ENCODE measurements around the gene TOP1. TPM values are rescaled to one million over a fixed set of nuclear protein-coding genes. Genes with fewer than 3 reads are reported as not detected.
"Not testable (repeated sequence)": the region's sequence is repeated elsewhere in the genome, so short reads cannot be mapped to it uniquely, and the experiment has no call there.

TOP1 gene
- total RNA-seq, 2 experiments from 2014 or later, result 91.7 to 92.6 TPM

GRCh38 chr20:40992349-40993113 is 36.1 kb upstream of the TOP1 start:
- no peaks in the 10 kb centered on the region for H3K9me3 Mint-ChIP-seq
- peaks cover 14% of the 10 kb centered on the region for H3K4me1 Mint-ChIP-seq (ENCODE audit: low read depth)
- no peak overlapping the region for H3K27ac Mint-ChIP-seq
- DNase-seq, result no peak
- intact Hi-C loops (cut with micrococcal nuclease), result loop anchor here (5.0 kb wide), 1 partner anchor 350 kb away; the partner anchor contains the start of gene LPIN3
- no peak overlapping the region for H3K4me3 Mint-ChIP-seq
- H3K36me3 Mint-ChIP-seq (ENCODE audit: low read depth), result no peaks in the 10 kb centered on the region
- no peaks in the 10 kb centered on the region for H3K27me3 Mint-ChIP-seq (ENCODE audit: low read depth)
- CTCF ChIA-PET, result interaction anchor here (0.5 to 12.4 kb wide), 17 partner anchors 10 to 376 kb away, joined by 3 to 229 read pairs (median 9); no protein-coding TSS in a partner anchor

GRCh38 chr20:40993794-40994540 is 34.7 kb upstream of the TOP1 start:
- intact Hi-C loops (cut with micrococcal nuclease), result loop anchor here (5.0 kb wide), 1 partner anchor 348 kb away; the partner anchor contains the start of gene LPIN3
- H3K27ac Mint-ChIP-seq, result no peak overlapping the region

GRCh38 chr20:40996326-40996725 is 32.3 kb upstream of the TOP1 start:
- H3K9me3 Mint-ChIP-seq, result no peaks in the 10 kb centered on the region
- no peaks in the 10 kb centered on the region for H3K36me3 Mint-ChIP-seq (ENCODE audit: low read depth)
- DNase-seq, result no peak
- H3K4me1 Mint-ChIP-seq (ENCODE audit: low read depth), result peaks cover 5% of the 10 kb centered on the region
- intact Hi-C loops (cut with micrococcal nuclease), result no loop called here
- no peak overlapping the region for H3K27ac Mint-ChIP-seq
- no peak overlapping the region for H3K4me3 Mint-ChIP-seq
- CTCF ChIA-PET, result interaction anchor here (0.6 kb wide), 1 partner anchor 161 kb away, joined by 4 read pairs; no protein-coding TSS in a partner anchor
- H3K27me3 Mint-ChIP-seq (ENCODE audit: low read depth), result no peaks in the 10 kb centered on the region

More at GRCh38 chr20:40993794-40994540, 34.7 kb upstream of the TOP1 start:
- no peaks in the 10 kb centered on the region for H3K27me3 Mint-ChIP-seq (ENCODE audit: low read depth)
- DNase-seq, result no peak
- H3K4me1 Mint-ChIP-seq (ENCODE audit: low read depth), result peaks cover 14% of the 10 kb centered on the region
- H3K4me3 Mint-ChIP-seq, result no peak overlapping the region
- H3K9me3 Mint-ChIP-seq, result no peaks in the 10 kb centered on the region
- CTCF ChIA-PET, result interaction anchor here (0.7 to 12.4 kb wide), 6 partner anchors 12 to 100 kb away, joined by 3 to 229 read pairs (median 4); no protein-coding TSS in a partner anchor
- H3K36me3 Mint-ChIP-seq (ENCODE audit: low read depth), result no peaks in the 10 kb centered on the region

- no peak for DNase-seq
- no peaks in the 10 kb centered on the region for H3K27me3 Mint-ChIP-seq (ENCODE audit: low read depth)
- no peaks in the 10 kb centered on the region for H3K9me3 Mint-ChIP-seq
- no peak overlapping the region for H3K4me3 Mint-ChIP-seq
- no peaks in the 10 kb centered on the region for H3K4me1 Mint-ChIP-seq (ENCODE audit: low read depth)
- CTCF ChIA-PET, result interaction anchor here (0.6 to 0.7 kb wide), 2 partner anchors 38 to 1755 kb away, joined by 4 to 6 read pairs; no protein-coding TSS in a partner anchor
- intact Hi-C loops (cut with micrococcal nuclease), result no loop called here
- H3K27ac Mint-ChIP-seq, result no peak overlapping the region
- no peaks in the 10 kb centered on the region for H3K36me3 Mint-ChIP-seq (ENCODE audit: low read depth)
Observed at GRCh38 chr20:40997116-40997515, 31.5 kb upstream of the TOP1 start.

GRCh38 chr20:40999841-41000240 is 28.8 kb upstream of the TOP1 start:
- peaks cover 16% of the 10 kb centered on the region for H3K4me1 Mint-ChIP-seq (ENCODE audit: low read depth)
- H3K9me3 Mint-ChIP-seq, result no peaks in the 10 kb centered on the region
- DNase-seq, result no peak
- no peak overlapping the region for H3K27ac Mint-ChIP-seq
- no peak overlapping the region for H3K4me3 Mint-ChIP-seq
- CTCF ChIA-PET, result interaction anchor here (1.2 to 3.0 kb wide), 2 partner anchors 9 to 95 kb away, joined by 3 to 13 read pairs; no protein-coding TSS in a partner anchor
- H3K27me3 Mint-ChIP-seq (ENCODE audit: low read depth), result no peaks in the 10 kb centered on the region
- H3K36me3 Mint-ChIP-seq (ENCODE audit: low read depth), result no peaks in the 10 kb centered on the region
- intact Hi-C loops (cut with micrococcal nuclease), result loop anchor here (5.0 kb wide), 1 partner anchor 157 kb away; no protein-coding TSS in a partner anchor

- CTCF ChIA-PET, result interaction anchor here (1.2 to 3.0 kb wide), 2 partner anchors 10 to 94 kb away, joined by 3 to 13 read pairs; no protein-coding TSS in a partner anchor
Observed at GRCh38 chr20:41000628-41001027, 28.0 kb upstream of the TOP1 start.

GRCh38 chr20:41001497-41001896 is 27.1 kb upstream of the TOP1 start:
- Mint-ChIP-seq H3K9me3 (no peaks in the 10 kb centered on the region), H3K36me3 (ENCODE audit: low read depth) (no peaks in the 10 kb centered on the region), H3K27me3 (ENCODE audit: low read depth) (no peaks in the 10 kb centered on the region), H3K27ac (no peak overlapping the region), H3K4me3 (no peak overlapping the region), H3K4me1 (ENCODE audit: low read depth) (peaks cover 16% of the 10 kb centered on the region)
- CTCF ChIA-PET, result interaction anchor here (0.7 to 1.7 kb wide), 2 partner anchors 10 to 28 kb away, joined by 3 to 9 read pairs; no protein-coding TSS in a partner anchor
- DNase-seq, result no peak
- intact Hi-C loops (cut with micrococcal nuclease), result loop anchor here (5.0 kb wide), 1 partner anchor 156 kb away; no protein-coding TSS in a partner anchor

More at GRCh38 chr20:41000628-41001027, 28.0 kb upstream of the TOP1 start:
- Mint-ChIP-seq H3K4me1 (ENCODE audit: low read depth) (peaks cover 16% of the 10 kb centered on the region), H3K4me3 (no peak overlapping the region), H3K27me3 (ENCODE audit: low read depth) (no peaks in the 10 kb centered on the region), H3K27ac (no peak overlapping the region), H3K36me3 (ENCODE audit: low read depth) (no peaks in the 10 kb centered on the region), H3K9me3 (no peaks in the 10 kb centered on the region)
- DNase-seq, result no peak
- intact Hi-C loops (cut with micrococcal nuclease), result loop anchor here (5.0 kb wide), 1 partner anchor 157 kb away; no protein-coding TSS in a partner anchor

GRCh38 chr20:41002842-41003142 is 25.8 kb upstream of the TOP1 start:
- H3K27me3 Mint-ChIP-seq (ENCODE audit: low read depth), result no peaks in the 10 kb centered on the region
- CTCF ChIA-PET, result interaction anchor here (1.7 kb wide), 1 partner anchor 11 kb away, joined by 9 read pairs; no protein-coding TSS in a partner anchor
- no peaks in the 10 kb centered on the region for H3K9me3 Mint-ChIP-seq
- intact Hi-C loops (cut with micrococcal nuclease), result loop anchor here (1.0 to 5.0 kb wide), 5 partner anchors 12 to 155 kb away; partner anchors contain the start of gene TOP1
- no peaks in the 10 kb centered on the region for H3K36me3 Mint-ChIP-seq (ENCODE audit: low read depth)
- H3K4me1 Mint-ChIP-seq (ENCODE audit: low read depth), result peaks cover 17% of the 10 kb centered on the region
- no peak for DNase-seq
- peak overlapping the region; percentile 34 for H3K4me3 Mint-ChIP-seq
- H3K27ac Mint-ChIP-seq, result peak overlapping the region; percentile 90

- H3K4me1 Mint-ChIP-seq (ENCODE audit: low read depth), result peaks cover 23% of the 10 kb centered on the region
- no peaks in the 10 kb centered on the region for H3K27me3 Mint-ChIP-seq (ENCODE audit: low read depth)
- peak; percentile 77 for DNase-seq
- intact Hi-C loops (cut with micrococcal nuclease), result loop anchor here (1.0 to 5.0 kb wide), 5 partner anchors 13 to 154 kb away; partner anchors contain the start of gene TOP1
- no peaks in the 10 kb centered on the region for H3K36me3 Mint-ChIP-seq (ENCODE audit: low read depth)
- CTCF ChIA-PET, result interaction anchor here (1.7 kb wide), 1 partner anchor 12 kb away, joined by 9 read pairs; no protein-coding TSS in a partner anchor
- H3K9me3 Mint-ChIP-seq, result no peaks in the 10 kb centered on the region
- H3K4me3 Mint-ChIP-seq, result peak overlapping the region; percentile 45
- H3K27ac Mint-ChIP-seq, result peak overlapping the region; percentile 90
Observed at GRCh38 chr20:41003143-41003935, 25.3 kb upstream of the TOP1 start.

GRCh38 chr20:41003936-41004294 is 24.7 kb upstream of the TOP1 start:
- CTCF ChIA-PET; H3K27me3 Mint-ChIP-seq (ENCODE audit: low read depth); H3K9me3 Mint-ChIP-seq; H3K36me3 Mint-ChIP-seq (ENCODE audit: low read depth); DNase-seq: not testable (repeated sequence)
- peak overlapping the region; percentile 45 for H3K4me3 Mint-ChIP-seq
- peaks cover 25% of the 10 kb centered on the region for H3K4me1 Mint-ChIP-seq (ENCODE audit: low read depth)
- intact Hi-C loops (cut with micrococcal nuclease), result loop anchor here (1.0 to 5.0 kb wide), 5 partner anchors 14 to 153 kb away; partner anchors contain the start of gene TOP1
- H3K27ac Mint-ChIP-seq, result peak overlapping the region; percentile 90

Data from activated naive CD4-positive, alpha-beta T cell treated with anti-CD3 and anti-CD28 coated beads for 36 hours (primary cell).